Measurements from ENCODE around the gene MORN1.

Gene MORN1

DNA sequence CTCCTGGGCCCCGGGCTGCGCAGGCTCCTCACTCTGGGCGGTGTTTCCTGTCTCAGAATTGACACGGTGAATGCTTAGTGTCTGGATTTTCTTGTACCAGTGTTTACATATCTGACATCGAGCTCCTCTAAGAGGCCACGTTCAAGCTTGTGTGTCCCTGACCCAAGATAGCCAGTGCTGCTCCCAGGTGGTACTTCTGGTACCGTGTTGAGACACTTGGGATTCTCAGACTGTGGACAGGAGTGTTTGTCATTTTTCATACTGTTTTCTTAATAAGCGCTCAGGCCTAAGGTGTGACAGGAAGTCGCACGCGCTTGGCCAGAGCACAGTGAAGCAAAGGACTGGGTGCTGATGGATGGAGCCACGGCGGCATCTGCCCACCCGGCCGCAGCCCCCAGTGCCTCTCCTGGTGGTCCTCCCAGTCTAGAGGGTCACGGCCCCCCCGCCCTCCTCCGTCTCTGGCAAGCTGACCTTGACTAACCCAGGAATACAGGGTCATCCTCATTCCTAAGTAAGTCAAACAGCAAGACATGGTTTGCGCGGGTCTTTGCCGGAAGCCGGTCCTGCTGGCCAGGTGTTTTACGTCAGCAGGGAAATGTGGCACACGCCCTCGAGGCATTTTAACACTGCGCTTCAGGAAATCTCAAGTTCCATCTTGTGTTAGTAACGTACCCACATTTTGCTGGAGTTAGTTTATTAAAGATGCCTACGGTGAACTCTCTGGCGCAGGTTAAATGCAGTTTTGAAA, 13.0 kb upstream of the MORN1 start:
- Histone ChIP-seq H3K9me3 (ENCODE audit: low read length) (no peaks in the 10 kb centered on the region), H3K4me3 (ENCODE audit: low read depth, low read length, poor library complexity, severe bottlenecking) (no peak overlapping the region), H3K36me3 (ENCODE audit: insufficient read depth, low read length) (peaks cover 66% of the 10 kb centered on the region), H3K27ac (ENCODE audit: low read depth, low read length, poor library complexity, severe bottlenecking) (no peak overlapping the region), H3K4me2 (ENCODE audit: low read length) (no peak overlapping the region), H2AFZ (ENCODE audit: low read length) (no peak overlapping the region), H3K79me2 (ENCODE audit: insufficient read depth, low read length) (no peaks in the 10 kb centered on the region), H3K27me3 (ENCODE audit: insufficient read depth, low read length) (no peaks in the 10 kb centered on the region), H3K9me2 (ENCODE audit: low read depth, low read length) (no peaks in the 10 kb centered on the region), H4K20me1 (ENCODE audit: insufficient read depth, low read length) (no peaks in the 10 kb centered on the region), H3K4me1 (ENCODE audit: insufficient read depth, low read length, severe bottlenecking) (no peaks in the 10 kb centered on the region), H3F3A (ENCODE audit: insufficient read depth, low read length) (no peaks in the 10 kb centered on the region), H3K9ac (ENCODE audit: low read length) (no peak overlapping the region)
- TF ChIP-seq, protein P1, sequence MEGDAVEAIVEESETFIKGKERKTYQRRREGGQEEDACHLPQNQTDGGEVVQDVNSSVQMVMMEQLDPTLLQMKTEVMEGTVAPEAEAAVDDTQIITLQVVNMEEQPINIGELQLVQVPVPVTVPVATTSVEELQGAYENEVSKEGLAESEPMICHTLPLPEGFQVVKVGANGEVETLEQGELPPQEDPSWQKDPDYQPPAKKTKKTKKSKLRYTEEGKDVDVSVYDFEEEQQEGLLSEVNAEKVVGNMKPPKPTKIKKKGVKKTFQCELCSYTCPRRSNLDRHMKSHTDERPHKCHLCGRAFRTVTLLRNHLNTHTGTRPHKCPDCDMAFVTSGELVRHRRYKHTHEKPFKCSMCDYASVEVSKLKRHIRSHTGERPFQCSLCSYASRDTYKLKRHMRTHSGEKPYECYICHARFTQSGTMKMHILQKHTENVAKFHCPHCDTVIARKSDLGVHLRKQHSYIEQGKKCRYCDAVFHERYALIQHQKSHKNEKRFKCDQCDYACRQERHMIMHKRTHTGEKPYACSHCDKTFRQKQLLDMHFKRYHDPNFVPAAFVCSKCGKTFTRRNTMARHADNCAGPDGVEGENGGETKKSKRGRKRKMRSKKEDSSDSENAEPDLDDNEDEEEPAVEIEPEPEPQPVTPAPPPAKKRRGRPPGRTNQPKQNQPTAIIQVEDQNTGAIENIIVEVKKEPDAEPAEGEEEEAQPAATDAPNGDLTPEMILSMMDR (IDR thresholded peaks at IDR 0.05; ENCODE audit: low read length): no peak
- no peak for TF ChIP-seq EZH2 (IDR thresholded peaks at IDR 0.05; ENCODE audit: borderline replicate concordance, low read length)

DNA sequence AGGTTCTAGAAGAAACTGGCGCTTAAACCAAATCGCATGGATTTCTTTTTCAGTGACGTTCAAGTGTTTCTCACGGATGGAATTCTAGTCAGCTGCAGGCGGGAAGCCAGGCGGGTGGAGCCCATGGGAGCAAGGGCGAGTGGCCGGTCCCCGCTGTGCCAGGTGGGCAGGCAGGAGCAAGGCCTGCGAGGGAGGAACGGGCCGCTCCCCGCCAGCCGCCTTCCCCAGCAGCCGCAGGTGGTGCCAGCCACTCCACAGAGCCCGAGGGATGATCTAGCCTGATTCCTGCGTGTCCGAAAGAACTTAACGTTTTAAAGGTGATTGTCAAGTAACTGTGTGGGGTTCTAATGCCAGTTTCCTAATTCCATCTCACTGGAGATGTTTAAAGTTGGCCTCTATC, 11.9 kb upstream of the MORN1 start:
- no peak overlapping the region for H3K9ac ChIP-seq (ENCODE audit: low read length)
- H3F3A ChIP-seq (ENCODE audit: insufficient read depth, low read length): no peaks in the 10 kb centered on the region
- no peaks in the 10 kb centered on the region for H3K79me2 ChIP-seq (ENCODE audit: insufficient read depth, low read length)
- H3K27ac ChIP-seq (ENCODE audit: low read depth, low read length, poor library complexity, severe bottlenecking): no peak overlapping the region
- H3K36me3 ChIP-seq (ENCODE audit: insufficient read depth, low read length): peaks cover 71% of the 10 kb centered on the region
- no peaks in the 10 kb centered on the region for H3K4me1 ChIP-seq (ENCODE audit: insufficient read depth, low read length, severe bottlenecking)
- H3K4me3 ChIP-seq (ENCODE audit: low read depth, low read length, poor library complexity, severe bottlenecking): no peak overlapping the region
- H3K9me2 ChIP-seq (ENCODE audit: low read depth, low read length): no peaks in the 10 kb centered on the region
- H2AFZ ChIP-seq (ENCODE audit: low read length): no peak overlapping the region
- H3K9me3 ChIP-seq (ENCODE audit: low read length): no peaks in the 10 kb centered on the region
- no peaks in the 10 kb centered on the region for H3K27me3 ChIP-seq (ENCODE audit: insufficient read depth, low read length)
- TF ChIP-seq EZH2 (IDR thresholded peaks at IDR 0.05; ENCODE audit: borderline replicate concordance, low read length): no peak
- TF ChIP-seq, protein P1 (IDR thresholded peaks at IDR 0.05; ENCODE audit: low read length): no peak
- H3K4me2 ChIP-seq (ENCODE audit: low read length): no peak overlapping the region
- no peaks in the 10 kb centered on the region for H4K20me1 ChIP-seq (ENCODE audit: insufficient read depth, low read length)

DNA sequence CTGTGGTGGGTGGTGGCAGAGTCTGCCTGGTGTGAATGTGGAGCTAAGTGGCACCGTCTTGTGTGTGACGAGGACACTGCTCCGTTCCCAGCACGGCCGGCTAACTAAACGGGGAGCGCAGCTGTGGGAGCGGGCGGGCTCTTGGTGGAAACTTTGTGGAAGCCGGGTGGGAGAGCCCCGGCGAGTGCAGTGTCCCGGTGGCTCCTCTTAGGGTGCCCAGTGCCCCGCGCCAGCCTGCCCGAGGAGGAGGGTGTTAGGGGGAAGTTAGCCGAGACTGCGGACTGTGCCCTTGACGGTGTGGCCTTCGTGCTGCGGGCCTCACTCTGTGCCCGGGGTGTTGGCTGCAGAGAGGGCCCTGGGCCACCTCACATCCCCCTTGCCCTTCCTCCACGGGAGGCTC, 11.1 kb upstream of the MORN1 start:
- Histone ChIP-seq H3K79me2 (ENCODE audit: insufficient read depth, low read length) (no peaks in the 10 kb centered on the region), H3K4me3 (ENCODE audit: low read depth, low read length, poor library complexity, severe bottlenecking) (no peak overlapping the region), H4K20me1 (ENCODE audit: insufficient read depth, low read length) (no peaks in the 10 kb centered on the region), H3K4me2 (ENCODE audit: low read length) (no peak overlapping the region), H3K9me3 (ENCODE audit: low read length) (no peaks in the 10 kb centered on the region), H3K27ac (ENCODE audit: low read depth, low read length, poor library complexity, severe bottlenecking) (no peak overlapping the region), H3K27me3 (ENCODE audit: insufficient read depth, low read length) (no peaks in the 10 kb centered on the region), H2AFZ (ENCODE audit: low read length) (no peak overlapping the region), H3K9ac (ENCODE audit: low read length) (no peak overlapping the region), H3K4me1 (ENCODE audit: insufficient read depth, low read length, severe bottlenecking) (no peaks in the 10 kb centered on the region), H3K36me3 (ENCODE audit: insufficient read depth, low read length) (peaks cover 75% of the 10 kb centered on the region), H3F3A (ENCODE audit: insufficient read depth, low read length) (no peaks in the 10 kb centered on the region), H3K9me2 (ENCODE audit: low read depth, low read length) (no peaks in the 10 kb centered on the region)
- TF ChIP-seq, protein P1 (IDR thresholded peaks at IDR 0.05; ENCODE audit: low read length): no peak

All from OCI-LY1 (cell line).